OCI-LY1 (cell line): Measurements from ENCODE around the gene TBC1D30.

Experiments
- EZH2 ChIP-seq: fragments of 200-600 bp; sonication (generic), shearing (Covaris generic); IDR thresholded peaks from 2 replicates; pipeline ENCODE4 v1.8.0; 2017; ENCODE audit warnings: borderline replicate concordance, mixed run types, mild to moderate bottlenecking, antibody characterized with exemption, low read length, moderate library complexity, mixed read lengths
- TF ChIP-seq, protein P1 (sequence below): fragments of 200-600 bp; sonication (generic), shearing (Covaris generic); IDR thresholded peaks from 2 replicates; pipeline ENCODE4 v1.5.1; 2017; ENCODE audit warnings: mild to moderate bottlenecking, antibody characterized with exemption, low read length, moderate library complexity, mixed read lengths

DNA sequence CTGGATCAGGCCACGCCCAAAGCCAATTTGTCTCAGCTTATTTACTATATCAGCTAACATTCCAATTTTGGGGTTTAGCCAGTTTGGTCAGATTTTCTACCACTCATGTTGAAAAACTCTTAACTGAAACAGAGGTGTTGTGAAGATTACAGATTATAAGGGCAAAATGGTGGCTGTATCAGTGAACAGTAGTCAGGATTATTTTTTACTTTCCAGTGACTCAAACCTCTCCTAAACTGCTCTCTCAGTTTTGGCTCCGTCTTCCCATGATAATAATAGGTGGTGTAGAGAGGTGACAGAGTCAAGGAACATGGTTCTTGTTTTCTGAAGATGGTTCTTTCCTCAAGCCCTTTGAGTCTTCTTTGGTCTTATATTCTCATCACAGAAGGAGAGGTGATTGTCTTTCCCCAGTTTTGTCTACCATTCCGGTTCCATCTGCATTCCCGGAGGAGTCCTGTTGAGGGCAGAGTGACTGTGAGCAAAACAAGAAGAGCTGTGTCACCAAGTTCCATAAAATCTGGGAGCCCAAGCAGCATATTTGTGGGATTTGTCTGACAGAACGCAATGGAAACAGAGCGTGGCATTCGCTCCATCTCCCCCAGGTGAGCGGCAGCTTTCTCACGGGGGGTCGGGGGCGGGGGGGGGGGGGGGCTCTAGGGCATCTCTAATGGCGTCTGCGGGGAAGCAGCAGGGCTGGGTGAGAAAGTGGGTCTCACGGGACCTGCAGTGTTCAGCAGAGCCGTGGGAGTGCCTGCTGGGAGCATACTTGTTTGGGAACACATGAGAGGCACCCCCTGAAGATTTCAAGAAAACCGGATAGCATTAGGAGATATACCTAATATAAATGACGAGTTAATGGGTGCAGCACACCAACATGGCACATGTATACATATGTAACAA lies 59.1 kb downstream of the TBC1D30 start:
- TF ChIP-seq, protein P1, sequence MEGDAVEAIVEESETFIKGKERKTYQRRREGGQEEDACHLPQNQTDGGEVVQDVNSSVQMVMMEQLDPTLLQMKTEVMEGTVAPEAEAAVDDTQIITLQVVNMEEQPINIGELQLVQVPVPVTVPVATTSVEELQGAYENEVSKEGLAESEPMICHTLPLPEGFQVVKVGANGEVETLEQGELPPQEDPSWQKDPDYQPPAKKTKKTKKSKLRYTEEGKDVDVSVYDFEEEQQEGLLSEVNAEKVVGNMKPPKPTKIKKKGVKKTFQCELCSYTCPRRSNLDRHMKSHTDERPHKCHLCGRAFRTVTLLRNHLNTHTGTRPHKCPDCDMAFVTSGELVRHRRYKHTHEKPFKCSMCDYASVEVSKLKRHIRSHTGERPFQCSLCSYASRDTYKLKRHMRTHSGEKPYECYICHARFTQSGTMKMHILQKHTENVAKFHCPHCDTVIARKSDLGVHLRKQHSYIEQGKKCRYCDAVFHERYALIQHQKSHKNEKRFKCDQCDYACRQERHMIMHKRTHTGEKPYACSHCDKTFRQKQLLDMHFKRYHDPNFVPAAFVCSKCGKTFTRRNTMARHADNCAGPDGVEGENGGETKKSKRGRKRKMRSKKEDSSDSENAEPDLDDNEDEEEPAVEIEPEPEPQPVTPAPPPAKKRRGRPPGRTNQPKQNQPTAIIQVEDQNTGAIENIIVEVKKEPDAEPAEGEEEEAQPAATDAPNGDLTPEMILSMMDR = no peak
- TF ChIP-seq EZH2 = no peak
